Right lobe of liver (tissue), 6 donors: ENCODE results near the gene NPAS2. TPM values are rescaled to one million over a fixed set of nuclear protein-coding genes. Genes with fewer than 3 reads are reported as not detected.

Experiments
- ATAC-seq, 4 donors: fragments of 200-7000 bp; cut with Tn5 transposase; one replicate each; pipeline ENCODE4 v1.9.1; 2020; ENCODE audit warnings: mild to moderate bottlenecking in 4 of 4, moderate library complexity in 4 of 4
- DNase-seq, 3 donors: peaks; one replicate each; pipeline ENCODE4 v3.0.0-alpha.2; 2020
- H3K27ac ChIP-seq, 3 donors: fragments of 200-600 bp; one replicate each; pipeline ENCODE4 v1.8.0; 2022
- H3K27me3 ChIP-seq, 2 donors: fragments of 200-600 bp; one replicate each; pipeline ENCODE4 v1.8.0; 2022
- H3K36me3 ChIP-seq, 4 donors: fragments of 200-600 bp; sonication (generic) in 1 of 4; one replicate each; pipeline versions ENCODE4 v1.5.1 to v1.8.0; 2017 to 2022; ENCODE audit warnings: control low read depth in 1 of 4
- H3K4me1 ChIP-seq, 4 donors: fragments of 200-600 bp; sonication (generic) in 1 of 4; one replicate each; pipeline versions ENCODE4 v1.5.1 to v1.8.0; 2017 to 2022; ENCODE audit warnings: control low read depth in 1 of 4
- H3K4me3 ChIP-seq, 3 donors: fragments of 200-600 bp; one replicate each; pipeline ENCODE4 v1.8.0; 2022
- H3K9me3 ChIP-seq, 4 donors: fragments of 200-600 bp; sonication (generic) in 1 of 4; one replicate each; pipeline versions ENCODE4 v1.5.1 to v1.8.0; 2017 to 2022; ENCODE audit warnings: control low read depth in 1 of 4
- POLR2A ChIP-seq: fragments of 450-650 bp; IDR thresholded peaks from one replicate; pipeline ENCODE4 v1.6.1; 2017; ENCODE audit warnings: antibody characterized with exemption, mild to moderate bottlenecking
- WGBS: methylation state at CpG from one replicate; pipeline ENCODE4 v1.1.6; 2018; ENCODE audit warnings: low coverage, low lambda C conversion rate; ENCODE audit not compliant: insufficient coverage; ENCODE audit errors: missing lambda C conversion rate; 5-methylcytosine and 5-hydroxymethylcytosine counted together
- intact Hi-C, 2 donors: fragments of 100-400 bp; cut with DNase I; formaldehyde crosslinking; loops; one replicate each; pipeline versions ENCODE4 v1.11.2 to v1.14.1; 2022
- total RNA-seq, 6 experiments: library from RNA; depleted of rRNA in 2 of 6; stranded (reverse); fragments of >200 nt in 2 of 6; fragmentation: NEBNext Ultra II Directional in 3 of 6; extraction: Animal tissue kit (Norgen Biotek cat#: 25700) in 3 of 6; gene quantifications; one replicate each; pipeline versions ENCODE4 v1.1.0 to v1.2.4, GENCODE V29; 2016 to 2023
- TF ChIP-seq, protein P1 (sequence below), 4 donors: fragments of 200-600 bp in 3 of 4; fragments of 450-650 bp in 1 of 4; IDR thresholded peaks; one replicate each; pipeline versions ENCODE4 v1.5.1 to v1.8.0; 2016 to 2022; ENCODE audit warnings: antibody characterized with exemption in 4 of 4, mild to moderate bottlenecking in 2 of 4
- donor health status: DM: no; HTN: yes; CAD: no.
- donor health status: DM: no; HTN: no; CAD: no.
- donor health status: DM: no; HTN: no; CAD: no.
- donor health status: DM: no; HTN: yes; CAD: no.
- donor health status: DM: no; HTN: yes; CAD: no.

Gene NPAS2
- total RNA-seq, 6 experiments from 2014 or later = 8.8 to 33.3 (median 24.5) TPM

GRCh38 chr2:101041413-101041812 lies 221.5 kb downstream of the NPAS2 start:
- H3K27ac ChIP-seq = no peak overlapping the region
- ATAC-seq (peak in 3 of 4 donors; percentile 34 to 44 (median 42)), DNase-seq (no peak)
- WGBS = 59% methylated on average over 4 of the region's 4 CpGs
- peaks cover 0 to 31% (median 17%) of the 10 kb centered on the region in 4 donors for H3K36me3 ChIP-seq
- TF ChIP-seq POLR2A = no peak
- TF ChIP-seq, protein P1, sequence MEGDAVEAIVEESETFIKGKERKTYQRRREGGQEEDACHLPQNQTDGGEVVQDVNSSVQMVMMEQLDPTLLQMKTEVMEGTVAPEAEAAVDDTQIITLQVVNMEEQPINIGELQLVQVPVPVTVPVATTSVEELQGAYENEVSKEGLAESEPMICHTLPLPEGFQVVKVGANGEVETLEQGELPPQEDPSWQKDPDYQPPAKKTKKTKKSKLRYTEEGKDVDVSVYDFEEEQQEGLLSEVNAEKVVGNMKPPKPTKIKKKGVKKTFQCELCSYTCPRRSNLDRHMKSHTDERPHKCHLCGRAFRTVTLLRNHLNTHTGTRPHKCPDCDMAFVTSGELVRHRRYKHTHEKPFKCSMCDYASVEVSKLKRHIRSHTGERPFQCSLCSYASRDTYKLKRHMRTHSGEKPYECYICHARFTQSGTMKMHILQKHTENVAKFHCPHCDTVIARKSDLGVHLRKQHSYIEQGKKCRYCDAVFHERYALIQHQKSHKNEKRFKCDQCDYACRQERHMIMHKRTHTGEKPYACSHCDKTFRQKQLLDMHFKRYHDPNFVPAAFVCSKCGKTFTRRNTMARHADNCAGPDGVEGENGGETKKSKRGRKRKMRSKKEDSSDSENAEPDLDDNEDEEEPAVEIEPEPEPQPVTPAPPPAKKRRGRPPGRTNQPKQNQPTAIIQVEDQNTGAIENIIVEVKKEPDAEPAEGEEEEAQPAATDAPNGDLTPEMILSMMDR (IDR thresholded peaks at IDR 0.05) = no peak
- no peak overlapping the region for H3K4me3 ChIP-seq
- no peaks in the 10 kb centered on the region for H3K4me1 ChIP-seq
- H3K27me3 ChIP-seq = no peaks in the 10 kb centered on the region
- intact Hi-C loops = no loop called here
- no peaks in the 10 kb centered on the region for H3K9me3 ChIP-seq

- intact Hi-C loops = no loop called here
- Histone ChIP-seq H3K27me3 (no peaks in the 10 kb centered on the region), H3K36me3 (peaks cover 0 to 16% (median 5%) of the 10 kb centered on the region in 4 donors), H3K4me3 (no peak overlapping the region), H3K9me3 (no peaks in the 10 kb centered on the region), H3K4me1 (no peaks in the 10 kb centered on the region), H3K27ac (no peak overlapping the region)
- 92% methylated on average over 5 of the region's 10 CpGs for WGBS
- DNase-seq (no peak), ATAC-seq (peak in 1 of 4 donors; percentile 17)
- TF ChIP-seq, protein P1 (IDR thresholded peaks at IDR 0.05) = no peak
- TF ChIP-seq POLR2A = no peak
Measured at GRCh38 chr2:101045330-101045729, 225.4 kb downstream of the NPAS2 start.

Other genes with a start within 250 kb of the NPAS2 start
- gene RPL31, start 182.2 kb downstream of the NPAS2 start, total RNA-seq = 100 to 1,000 TPM; 363 to 497 (median 443) TPM